Right lung (tissue), 5 donors: Measurements from ENCODE around the gene SLC29A4. TPM values are rescaled to one million over a fixed set of nuclear protein-coding genes. Genes with fewer than 3 reads are reported as not detected.

ENCODE experiments used
- DNase-seq, 2 donors: peaks; one replicate each; pipeline ENCODE4 v3.0.0-alpha.2; 2013
- polyA plus RNA-seq, 5 donors: library from polyadenylated mRNA; unstranded; fragments of 120-200 nt; gene quantifications; one replicate each; pipeline versions ENCODE4 v1.2.1 to v1.2.3, GENCODE V29; 2013; ENCODE audit warnings: inconsistent platforms in 1 of 5, low replicate concordance in 1 of 5; ENCODE audit not compliant: insufficient read length in 5 of 5, insufficient read depth in 1 of 5

The SLC29A4 gene
- polyA plus RNA-seq, 5 donors: 16.9 to 44.2 (median 22.1) TPM

- no peak for DNase-seq
Observed at GRCh38 chr7:5351507-5352265, 68.9 kb downstream of the SLC29A4 start.

GRCh38 chr7:5352440-5353010 lies 69.8 kb downstream of the SLC29A4 start:
- DNase-seq: no peak

- no peak for DNase-seq
Observed at GRCh38 chr7:5354460-5355232, 71.9 kb downstream of the SLC29A4 start.

Other genes starting within 250 kb of the SLC29A4 start
- gene RBAK, start 237.1 kb upstream of the SLC29A4 start, polyA plus RNA-seq: 10 to 100 TPM; 12.3 to 22.8 (median 21.5) TPM
- gene WIPI2, start 92.7 kb upstream of the SLC29A4 start, polyA plus RNA-seq: 10 to 100 TPM; 55.0 to 68.3 (median 60.7) TPM
- gene TNRC18, start 140.9 kb downstream of the SLC29A4 start, polyA plus RNA-seq: 100 to 1,000 TPM in 3 of 5 donors, 10 to 100 TPM in 2; 87.7 to 152 (median 104) TPM
- 1 to 10 TPM; 2.7 to 5.0 (median 3.7) TPM for gene FBXL18, start 230.9 kb downstream of the SLC29A4 start, polyA plus RNA-seq
- gene ACTB, start 247.7 kb downstream of the SLC29A4 start, polyA plus RNA-seq: 1,000 to 10,000 TPM; 2,688 to 3,895 (median 3,210) TPM